Epithelial cell of esophagus (primary cell): ENCODE measurements around the gene NFIA.
A peak's percentile ranks its signal among the peaks of the same experiment; 100 is the strongest.

Source experiments
- DNase-seq: peaks from one replicate; pipeline ENCODE4 v3.0.0; 2010; ENCODE audit warnings: low read depth
- H3K4me3 ChIP-seq: 2 replicates; pipeline ENCODE4 v1.5.1; 2011; ENCODE audit warnings: mild to moderate bottlenecking, low read length, control low read depth
- TF ChIP-seq, protein P1 (sequence below): IDR thresholded peaks from 2 replicates; pipeline ENCODE4 v1.5.1; 2011; ENCODE audit warnings: low read depth, mild to moderate bottlenecking, low read length, control low read depth, inconsistent platforms; ENCODE audit not compliant: insufficient read depth; ENCODE audit errors: missing control alignments

The NFIA gene

DNA sequence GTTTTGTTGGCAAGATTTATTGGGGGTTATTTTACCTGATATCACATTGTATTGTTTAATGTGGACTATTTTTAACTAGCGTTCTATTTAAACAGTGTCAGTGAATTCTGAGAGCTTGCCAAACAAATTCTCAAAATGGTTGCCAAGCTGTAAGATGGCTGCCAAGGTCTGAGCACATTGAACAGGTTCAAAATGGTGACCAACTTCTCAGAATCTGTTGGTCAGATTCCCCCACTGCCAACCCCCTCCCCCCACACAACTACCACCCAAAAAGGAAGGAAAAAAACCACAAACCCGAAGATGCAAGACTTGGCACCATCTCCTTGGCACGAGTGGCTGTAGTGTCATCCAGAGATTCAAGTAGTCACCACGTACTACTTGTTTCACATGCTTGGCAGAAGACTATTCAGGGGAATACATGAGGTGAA is 159.1 kb downstream of the NFIA start:
- DNase-seq, result peak; percentile 23
- TF ChIP-seq, protein P1, sequence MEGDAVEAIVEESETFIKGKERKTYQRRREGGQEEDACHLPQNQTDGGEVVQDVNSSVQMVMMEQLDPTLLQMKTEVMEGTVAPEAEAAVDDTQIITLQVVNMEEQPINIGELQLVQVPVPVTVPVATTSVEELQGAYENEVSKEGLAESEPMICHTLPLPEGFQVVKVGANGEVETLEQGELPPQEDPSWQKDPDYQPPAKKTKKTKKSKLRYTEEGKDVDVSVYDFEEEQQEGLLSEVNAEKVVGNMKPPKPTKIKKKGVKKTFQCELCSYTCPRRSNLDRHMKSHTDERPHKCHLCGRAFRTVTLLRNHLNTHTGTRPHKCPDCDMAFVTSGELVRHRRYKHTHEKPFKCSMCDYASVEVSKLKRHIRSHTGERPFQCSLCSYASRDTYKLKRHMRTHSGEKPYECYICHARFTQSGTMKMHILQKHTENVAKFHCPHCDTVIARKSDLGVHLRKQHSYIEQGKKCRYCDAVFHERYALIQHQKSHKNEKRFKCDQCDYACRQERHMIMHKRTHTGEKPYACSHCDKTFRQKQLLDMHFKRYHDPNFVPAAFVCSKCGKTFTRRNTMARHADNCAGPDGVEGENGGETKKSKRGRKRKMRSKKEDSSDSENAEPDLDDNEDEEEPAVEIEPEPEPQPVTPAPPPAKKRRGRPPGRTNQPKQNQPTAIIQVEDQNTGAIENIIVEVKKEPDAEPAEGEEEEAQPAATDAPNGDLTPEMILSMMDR, result no peak
- H3K4me3 ChIP-seq, result peak overlapping the region; percentile 8

DNA sequence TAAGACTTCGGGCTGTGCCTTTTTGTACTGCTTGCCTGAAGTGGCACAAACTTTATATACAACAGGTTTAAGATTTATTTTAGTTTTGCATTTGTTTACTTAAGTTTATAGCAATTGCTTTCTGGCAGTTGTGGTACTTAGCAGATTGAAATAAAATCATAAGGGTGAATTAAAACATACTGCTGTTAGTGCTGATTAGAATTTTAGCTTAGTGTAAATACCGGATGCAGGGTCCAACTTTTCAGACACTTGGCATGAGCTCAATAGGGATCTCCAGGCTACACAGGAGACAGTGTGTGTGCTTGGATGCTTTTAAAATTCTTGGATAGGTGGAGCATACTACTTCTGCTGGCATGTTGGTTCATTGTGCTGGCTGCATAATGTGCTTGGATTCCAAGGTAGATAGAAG is 159.6 kb downstream of the NFIA start:
- no peak for DNase-seq
- TF ChIP-seq, protein P1, result no peak
- no peak overlapping the region for H3K4me3 ChIP-seq

DNA sequence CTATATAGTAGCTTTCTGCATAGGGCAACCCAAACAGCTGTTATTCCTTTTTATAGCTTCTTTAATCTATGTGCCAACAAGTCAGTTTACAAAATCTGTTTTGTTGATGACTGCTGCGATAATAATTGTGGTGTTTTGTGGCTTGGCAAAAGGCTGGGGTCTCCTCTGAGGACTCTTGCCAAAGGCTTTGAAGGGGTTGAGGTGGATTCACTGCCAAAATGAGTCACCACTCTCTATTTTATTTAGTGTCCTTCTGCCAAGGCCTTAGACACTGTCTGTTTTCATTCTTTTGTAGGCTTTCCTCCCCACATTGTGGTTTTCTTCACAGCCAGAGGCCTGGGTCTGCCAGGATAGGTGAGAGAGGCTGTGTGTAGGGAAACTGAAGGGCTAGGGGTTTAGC is 161.8 kb downstream of the NFIA start:
- no peak overlapping the region for H3K4me3 ChIP-seq
- DNase-seq, result peak; percentile 16
- TF ChIP-seq, protein P1, result no peak

DNA sequence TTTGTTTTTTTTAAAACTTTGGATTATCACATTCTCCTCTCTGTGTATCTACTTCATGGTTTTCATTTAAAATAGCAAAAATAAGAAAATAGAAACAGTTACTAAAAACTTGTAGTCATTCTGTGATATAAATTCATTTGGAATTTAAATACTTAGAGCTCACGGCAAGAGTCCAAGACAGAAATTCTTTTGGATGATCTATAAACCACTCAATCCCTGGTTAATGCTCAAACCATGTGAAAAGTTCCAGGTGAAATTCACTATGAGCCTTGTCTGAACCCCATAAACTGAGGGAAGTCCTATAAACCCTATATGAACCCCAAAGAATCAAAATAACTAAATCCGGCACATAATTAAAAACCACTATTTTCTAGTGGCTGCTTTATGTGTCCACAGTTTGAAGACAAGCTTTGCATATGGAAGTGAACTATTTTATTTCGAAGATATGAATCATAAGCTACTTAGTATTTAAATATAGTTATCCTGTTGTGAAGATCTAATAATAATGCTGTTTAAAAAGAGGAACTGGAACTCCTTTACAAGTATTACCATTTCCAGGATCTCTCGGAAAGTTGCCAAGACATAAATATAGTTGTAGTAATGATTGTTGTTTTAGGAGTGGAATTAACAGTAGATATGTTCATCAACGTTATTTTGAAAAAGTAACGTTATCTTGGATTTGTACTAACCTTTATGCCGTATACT is 163.5 kb downstream of the NFIA start:
- TF ChIP-seq, protein P1, result no peak

DNA sequence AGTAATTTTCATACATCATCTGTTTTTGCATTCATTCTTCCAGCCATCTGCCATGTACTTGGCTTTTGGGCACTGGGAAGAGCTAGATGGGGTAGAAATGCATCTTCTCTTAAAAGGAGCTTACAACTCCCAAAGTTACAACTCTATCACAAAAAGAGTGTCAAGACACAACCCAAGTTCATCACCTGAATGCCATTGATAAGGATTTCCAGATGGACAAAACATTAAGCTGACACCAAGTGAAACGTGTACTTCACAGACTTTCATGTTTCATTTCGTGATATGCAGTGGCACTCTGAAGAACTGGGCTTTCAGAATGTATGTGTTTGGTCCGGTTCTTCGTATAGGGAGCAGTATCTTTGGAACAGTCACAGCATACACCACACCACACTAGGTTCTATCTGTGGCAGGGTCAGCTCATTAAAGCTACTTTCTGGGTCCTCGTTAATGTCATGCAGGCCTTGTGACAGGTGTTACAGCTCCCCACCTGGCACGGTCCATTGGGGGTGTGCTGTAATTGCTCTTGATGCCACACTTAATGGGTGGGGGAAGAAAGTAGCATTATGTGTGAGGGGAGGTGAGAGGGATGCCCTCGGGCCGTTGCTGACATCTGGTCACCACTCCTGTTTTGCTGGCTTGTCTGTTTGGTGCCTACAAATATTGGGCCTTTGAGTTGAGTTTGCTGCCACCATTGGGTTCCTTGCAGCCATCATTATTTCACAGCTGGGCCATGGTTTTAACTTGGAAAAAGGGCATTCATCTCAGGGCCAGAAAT is 164.9 kb downstream of the NFIA start:
- no peak overlapping the region for H3K4me3 ChIP-seq
- DNase-seq, result no peak
- TF ChIP-seq, protein P1, result no peak

More for the DNA sequence above, 163.5 kb downstream of the NFIA start:
- H3K4me3 ChIP-seq, result no peak overlapping the region
- no peak for DNase-seq

DNA sequence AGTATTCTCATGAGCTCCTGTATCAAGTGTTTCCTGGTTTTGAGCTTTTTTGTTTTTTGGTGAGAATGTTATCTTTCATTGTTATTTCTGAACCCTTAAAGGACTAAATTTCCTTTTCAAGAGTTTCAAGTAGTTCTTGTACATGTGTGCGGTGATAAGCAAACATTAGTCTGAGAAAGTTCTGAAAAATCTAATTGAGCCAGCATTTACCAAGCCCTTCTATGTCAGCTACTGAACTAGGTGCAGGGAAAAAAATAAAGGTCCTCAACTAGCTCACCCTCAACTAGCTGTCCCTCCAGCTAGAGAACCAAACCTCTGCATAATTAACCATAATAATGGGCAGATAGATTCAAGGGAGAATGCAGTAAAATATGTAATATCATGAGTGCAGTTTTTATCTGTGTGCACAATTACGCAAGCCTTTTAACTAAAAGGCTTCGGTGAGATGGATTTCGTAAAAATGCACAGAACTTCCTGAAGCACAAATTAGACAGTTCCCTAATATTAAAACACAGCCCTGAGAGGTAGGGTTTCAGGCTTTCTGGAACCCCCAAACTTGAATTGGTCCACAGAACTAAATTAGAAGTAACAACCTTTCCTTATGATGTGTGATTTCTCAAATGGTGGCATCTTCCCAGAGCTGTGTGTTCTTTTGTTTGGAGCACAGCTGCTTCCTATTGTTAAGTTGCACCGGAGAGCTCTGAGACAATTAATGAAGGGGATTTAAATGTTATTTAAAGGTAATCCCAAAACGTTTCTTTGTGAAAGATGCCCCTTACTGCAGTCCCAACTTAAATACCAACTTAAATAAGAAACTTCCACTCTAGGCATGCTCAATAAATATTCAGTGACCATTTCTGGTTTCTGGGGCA is 165.8 kb downstream of the NFIA start:
- H3K4me3 ChIP-seq, result no peak overlapping the region
- no peak for DNase-seq
- TF ChIP-seq, protein P1, result no peak
